GM12878 (cell line): ENCODE measurements around the gene KDM3B. TPM values are rescaled to one million over a fixed set of nuclear protein-coding genes. Genes with fewer than 3 reads are reported as not detected.

ENCODE experiments used
- BHLHE40 ChIP-seq, 2 experiments: fragments of 450-650 bp in 1 of 2; IDR thresholded peaks; 2 replicates each; pipeline ENCODE4 v1.6.1; 2011 to 2017; ENCODE audit warnings: low read depth in 2 of 2, borderline replicate concordance in 1 of 2, improper control_type of control experiment in 1 of 2, low read length in 1 of 2, mild to moderate bottlenecking in 1 of 2
- BRCA1 ChIP-seq: IDR thresholded peaks from 2 replicates; pipeline ENCODE4 v1.6.1; 2011; ENCODE audit warnings: low read depth, low read length, improper control_type of control experiment
- CTCF ChIP-seq, 3 experiments: IDR thresholded peaks in 2 of 3; conservative IDR thresholded peaks in 1 of 3; 2 replicates each; pipeline ENCODE4 v1.5.1; 2011; ENCODE audit warnings: low read depth in 3 of 3, low read length in 3 of 3, mild to moderate bottlenecking in 3 of 3, control low read depth in 2 of 3, moderate library complexity in 2 of 3, inconsistent platforms in 1 of 3, mixed read lengths in 1 of 3; ENCODE audit not compliant: control insufficient read depth in 2 of 3, insufficient read depth in 1 of 3; ENCODE audit errors: extremely low read depth in 1 of 3
- HCFC1 ChIP-seq: fragments of 150-350 bp; IDR thresholded peaks from 2 replicates; pipeline ENCODE4 v1.6.1; 2014; ENCODE audit warnings: low read length
- LARP7 ChIP-seq: fragments of 450-650 bp; IDR thresholded peaks from 2 replicates; pipeline ENCODE4 v1.6.1; 2017; ENCODE audit warnings: mild to moderate bottlenecking
- MEF2A ChIP-seq: IDR thresholded peaks from 2 replicates; pipeline ENCODE4 v1.6.1; 2011; ENCODE audit warnings: low read depth, mild to moderate bottlenecking, low read length, moderate library complexity; ENCODE audit not compliant: insufficient read depth
- MTA2 ChIP-seq: fragments of 450-650 bp; IDR thresholded peaks from 2 replicates; pipeline ENCODE4 v1.6.1; 2016; ENCODE audit warnings: low read depth, mild to moderate bottlenecking, moderate library complexity
- MTA3 ChIP-seq: IDR thresholded peaks from 2 replicates; pipeline ENCODE4 v1.6.1; 2012; ENCODE audit warnings: low read length, inconsistent platforms, borderline replicate concordance
- MYB ChIP-seq: fragments of 150-350 bp; IDR thresholded peaks from 2 replicates; pipeline ENCODE4 v1.6.1; 2014; ENCODE audit warnings: mild to moderate bottlenecking, low read depth, low read length, borderline replicate concordance
- MYC ChIP-seq: IDR thresholded peaks from 2 replicates; pipeline ENCODE4 v1.6.1; 2011; ENCODE audit warnings: mild to moderate bottlenecking, low read length, moderate library complexity, inconsistent platforms; ENCODE audit not compliant: insufficient read depth, insufficient replicate concordance, insufficient read length, severe bottlenecking
- NFIC ChIP-seq: IDR thresholded peaks from 2 replicates; pipeline ENCODE4 v1.6.1; 2012; ENCODE audit warnings: low read depth, mild to moderate bottlenecking, inconsistent platforms, low read length, moderate library complexity
- RAD21 ChIP-seq: IDR thresholded peaks from 2 replicates; pipeline ENCODE4 v1.6.1; 2011; ENCODE audit warnings: mild to moderate bottlenecking, low read depth, low read length, moderate library complexity; ENCODE audit not compliant: insufficient read depth
- RBBP5 ChIP-seq: fragments of 200-600 bp; sonication (generic); conservative IDR thresholded peaks from 2 replicates; pipeline ENCODE4 v1.6.1; 2016
- RELA ChIP-seq: fragments of 450-650 bp; IDR thresholded peaks from 2 replicates; pipeline ENCODE4 v1.8.0; 2014; ENCODE audit warnings: borderline replicate concordance; ENCODE audit not compliant: partially characterized antibody
- RELB ChIP-seq: fragments of 450-650 bp; IDR thresholded peaks from 2 replicates; pipeline ENCODE4 v1.6.1; 2017; ENCODE audit warnings: low read depth, mild to moderate bottlenecking, moderate library complexity
- RUNX3 ChIP-seq: IDR thresholded peaks from 2 replicates; pipeline ENCODE4 v1.6.1; 2012; ENCODE audit warnings: low read length, inconsistent platforms
- SKIL ChIP-seq: fragments of 450-650 bp; IDR thresholded peaks from 2 replicates; pipeline ENCODE4 v1.6.1; 2017; ENCODE audit warnings: mild to moderate bottlenecking, low read depth, inconsistent platforms; ENCODE audit not compliant: poor library complexity, severe bottlenecking
- SRF ChIP-seq, 2 experiments: IDR thresholded peaks; 2 replicates each; pipeline ENCODE4 v1.6.1; 2011; ENCODE audit warnings: low read depth in 2 of 2, low read length in 2 of 2, mild to moderate bottlenecking in 1 of 2, moderate library complexity in 1 of 2
- SUPT20H ChIP-seq: IDR thresholded peaks from 2 replicates; pipeline ENCODE4 v1.6.1; 2011; ENCODE audit warnings: low read depth, mild to moderate bottlenecking, low read length, moderate library complexity, borderline replicate concordance; ENCODE audit not compliant: control insufficient read depth
- USF1 ChIP-seq: IDR thresholded peaks from 2 replicates; pipeline ENCODE4 v1.6.1; 2011; ENCODE audit warnings: borderline replicate concordance, low read depth, mild to moderate bottlenecking, moderate library complexity, mixed read lengths, low read length; ENCODE audit not compliant: insufficient read depth; ENCODE audit errors: extremely low read length
- ZBTB33 ChIP-seq: fragments of 450-650 bp; IDR thresholded peaks from 2 replicates; pipeline ENCODE4 v1.6.1; 2017; ENCODE audit warnings: mild to moderate bottlenecking
- polyA plus RNA-seq, 11 experiments: library from polyadenylated mRNA; depleted of rRNA in 4 of 11; unstranded in 6 of 11; stranded (reverse) in 5 of 11; fragments of >200 nt; fragmentation: Nextera tagmentation in 4 of 11; fragmentation: Illumina TruSeq in 1 of 11; extraction: Ambion mirVana in 4 of 11; extraction: Trizol in 1 of 11; gene quantifications; 1 replicate in 1 of 11; 2 replicates in 10 of 11; pipeline versions ENCODE4 v1.2.1 to v1.2.3, GENCODE V29; 2011 to 2016; ENCODE audit warnings: inconsistent platforms in 2 of 11, missing spikeins in 2 of 11, low read depth in 1 of 11
- total RNA-seq, 4 experiments: library from RNA; depleted of rRNA in 3 of 4; stranded (reverse); fragments of >200 nt in 3 of 4; fragmentation: Illumina TruSeq in 1 of 4; extraction: Trizol in 1 of 4; gene quantifications; 2 replicates each; pipeline versions ENCODE4 v1.2.1 to v1.2.3, GENCODE V29; 2013 to 2021

KDM3B gene
- total and polyA plus RNA-seq, 10 of the 15 experiments (the other 5 are each of a cell fraction or from before 2014, with no cell fraction given): 8.5 to 45.7 (median 29.0) TPM

- no peak for TF ChIP-seq SUPT20H
- no peak for TF ChIP-seq RELB
- no peak for TF ChIP-seq MTA2
- peak; percentile 72 for TF ChIP-seq MEF2A
- peak; percentile 78 for TF ChIP-seq RUNX3
- no peak for TF ChIP-seq MTA3
- TF ChIP-seq MYC: peak; percentile 23
- peak; percentile 58 to 67 for TF ChIP-seq BHLHE40 (IDR thresholded peaks at IDR 0.05; ENCODE audit: borderline replicate concordance in 1 of 2, low read depth in 2 of 2, low read length in 1 of 2)
- peak; percentile 15 for TF ChIP-seq LARP7
- TF ChIP-seq NFIC: no peak
- peak; percentile 99 to 100 (median 99) for TF ChIP-seq CTCF (IDR thresholded peaks at IDR 0.05 in 2 of 3, conservative IDR thresholded peaks at IDR 0.05 in 1 of 3; ENCODE audit: control insufficient read depth in 2 of 3, extremely low read depth in 1 of 3, insufficient read depth in 1 of 3, low read depth in 3 of 3, low read length in 3 of 3)
- TF ChIP-seq RELA: peak; percentile 25
- TF ChIP-seq ZBTB33: peak; percentile 96
- no peak for TF ChIP-seq USF1
- peak; percentile 53 for TF ChIP-seq RAD21
- TF ChIP-seq BRCA1: no peak
- TF ChIP-seq RBBP5: no peak
- peak; percentile 65 for TF ChIP-seq HCFC1
- TF ChIP-seq MYB: 0 out of 2 replicates have a peak, but pooled peaks have one; percentile 48
- TF ChIP-seq SKIL: no peak
- peak in 1 of 2 experiments; percentile 69; a peak in 2 of 4 replicates for TF ChIP-seq SRF (IDR thresholded peaks at IDR 0.05; ENCODE audit: low read depth in 2 of 2, low read length in 2 of 2)
Observed at GRCh38 chr5:138352071-138352721, at the start of gene KDM3B (continued).
